Measurements from ENCODE around the gene CERS6.

Gene CERS6

DNA sequence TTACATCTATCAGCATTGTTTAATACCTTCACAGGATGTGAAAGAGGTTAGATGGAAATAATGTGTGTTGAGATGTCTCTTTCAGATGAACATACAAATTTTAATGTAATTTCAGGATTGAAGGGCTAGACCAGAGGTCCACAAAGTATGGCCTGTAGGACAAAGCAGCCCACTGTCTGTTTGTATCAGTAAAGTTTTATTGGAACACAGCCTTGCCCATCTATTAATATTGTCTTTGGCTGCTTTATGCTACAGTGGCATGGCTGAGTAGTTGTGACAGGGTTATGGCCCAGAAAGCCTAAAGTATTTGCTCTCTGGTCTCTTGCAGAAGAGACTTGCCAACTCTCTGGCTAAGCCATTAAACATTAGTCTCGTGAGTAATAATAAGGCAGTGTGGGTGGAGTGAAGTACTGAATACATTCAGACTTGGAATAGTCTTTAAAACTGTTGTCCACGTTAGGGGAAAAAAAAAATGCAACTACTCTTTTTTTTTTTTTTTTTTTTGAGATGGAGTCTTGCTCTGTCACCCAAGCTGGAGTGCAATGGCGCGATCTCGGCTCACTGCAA, 271.9 kb downstream of the CERS6 start:
- TF ChIP-seq, protein P1, sequence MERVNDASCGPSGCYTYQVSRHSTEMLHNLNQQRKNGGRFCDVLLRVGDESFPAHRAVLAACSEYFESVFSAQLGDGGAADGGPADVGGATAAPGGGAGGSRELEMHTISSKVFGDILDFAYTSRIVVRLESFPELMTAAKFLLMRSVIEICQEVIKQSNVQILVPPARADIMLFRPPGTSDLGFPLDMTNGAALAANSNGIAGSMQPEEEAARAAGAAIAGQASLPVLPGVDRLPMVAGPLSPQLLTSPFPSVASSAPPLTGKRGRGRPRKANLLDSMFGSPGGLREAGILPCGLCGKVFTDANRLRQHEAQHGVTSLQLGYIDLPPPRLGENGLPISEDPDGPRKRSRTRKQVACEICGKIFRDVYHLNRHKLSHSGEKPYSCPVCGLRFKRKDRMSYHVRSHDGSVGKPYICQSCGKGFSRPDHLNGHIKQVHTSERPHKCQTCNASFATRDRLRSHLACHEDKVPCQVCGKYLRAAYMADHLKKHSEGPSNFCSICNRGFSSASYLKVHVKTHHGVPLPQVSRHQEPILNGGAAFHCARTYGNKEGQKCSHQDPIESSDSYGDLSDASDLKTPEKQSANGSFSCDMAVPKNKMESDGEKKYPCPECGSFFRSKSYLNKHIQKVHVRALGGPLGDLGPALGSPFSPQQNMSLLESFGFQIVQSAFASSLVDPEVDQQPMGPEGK (CRISPR knock-in tag; IDR thresholded peaks at IDR 0.05; ENCODE audit: borderline replicate concordance) = no peak
- TF ChIP-seq ZC3H10 (CRISPR knock-in tag; IDR thresholded peaks at IDR 0.05) (no peak), TCF4 (CRISPR knock-in tag; IDR thresholded peaks at IDR 0.05; ENCODE audit: borderline replicate concordance) (no peak), BACH2 (CRISPR knock-in tag; IDR thresholded peaks at IDR 0.05; ENCODE audit: borderline replicate concordance) (no peak), RARB (CRISPR knock-in tag; IDR thresholded peaks at IDR 0.05) (no peak), ESRRG (CRISPR knock-in tag; IDR thresholded peaks at IDR 0.05) (no peak), ARNTL (CRISPR knock-in tag; IDR thresholded peaks at IDR 0.05; ENCODE audit: borderline replicate concordance, low read depth) (no peak), PPARA (CRISPR knock-in tag; IDR thresholded peaks at IDR 0.05; ENCODE audit: borderline replicate concordance) (no peak)
- TF ChIP-seq, protein P2, sequence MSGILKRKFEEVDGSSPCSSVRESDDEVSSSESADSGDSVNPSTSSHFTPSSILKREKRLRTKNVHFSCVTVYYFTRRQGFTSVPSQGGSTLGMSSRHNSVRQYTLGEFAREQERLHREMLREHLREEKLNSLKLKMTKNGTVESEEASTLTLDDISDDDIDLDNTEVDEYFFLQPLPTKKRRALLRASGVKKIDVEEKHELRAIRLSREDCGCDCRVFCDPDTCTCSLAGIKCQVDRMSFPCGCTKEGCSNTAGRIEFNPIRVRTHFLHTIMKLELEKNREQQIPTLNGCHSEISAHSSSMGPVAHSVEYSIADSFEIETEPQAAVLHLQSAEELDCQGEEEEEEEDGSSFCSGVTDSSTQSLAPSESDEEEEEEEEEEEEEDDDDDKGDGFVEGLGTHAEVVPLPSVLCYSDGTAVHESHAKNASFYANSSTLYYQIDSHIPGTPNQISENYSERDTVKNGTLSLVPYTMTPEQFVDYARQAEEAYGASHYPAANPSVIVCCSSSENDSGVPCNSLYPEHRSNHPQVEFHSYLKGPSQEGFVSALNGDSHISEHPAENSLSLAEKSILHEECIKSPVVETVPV (CRISPR knock-in tag; IDR thresholded peaks at IDR 0.05) = no peak
- TF ChIP-seq, protein P3, sequence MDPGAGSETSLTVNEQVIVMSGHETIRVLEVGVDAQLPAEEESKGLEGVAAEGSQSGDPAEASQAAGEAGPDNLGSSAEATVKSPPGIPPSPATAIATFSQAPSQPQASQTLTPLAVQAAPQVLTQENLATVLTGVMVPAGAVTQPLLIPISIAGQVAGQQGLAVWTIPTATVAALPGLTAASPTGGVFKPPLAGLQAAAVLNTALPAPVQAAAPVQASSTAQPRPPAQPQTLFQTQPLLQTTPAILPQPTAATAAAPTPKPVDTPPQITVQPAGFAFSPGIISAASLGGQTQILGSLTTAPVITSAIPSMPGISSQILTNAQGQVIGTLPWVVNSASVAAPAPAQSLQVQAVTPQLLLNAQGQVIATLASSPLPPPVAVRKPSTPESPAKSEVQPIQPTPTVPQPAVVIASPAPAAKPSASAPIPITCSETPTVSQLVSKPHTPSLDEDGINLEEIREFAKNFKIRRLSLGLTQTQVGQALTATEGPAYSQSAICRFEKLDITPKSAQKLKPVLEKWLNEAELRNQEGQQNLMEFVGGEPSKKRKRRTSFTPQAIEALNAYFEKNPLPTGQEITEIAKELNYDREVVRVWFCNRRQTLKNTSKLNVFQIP (CRISPR knock-in tag; IDR thresholded peaks at IDR 0.05; ENCODE audit: borderline replicate concordance, low read depth) = no peak
- TF ChIP-seq, protein P4, sequence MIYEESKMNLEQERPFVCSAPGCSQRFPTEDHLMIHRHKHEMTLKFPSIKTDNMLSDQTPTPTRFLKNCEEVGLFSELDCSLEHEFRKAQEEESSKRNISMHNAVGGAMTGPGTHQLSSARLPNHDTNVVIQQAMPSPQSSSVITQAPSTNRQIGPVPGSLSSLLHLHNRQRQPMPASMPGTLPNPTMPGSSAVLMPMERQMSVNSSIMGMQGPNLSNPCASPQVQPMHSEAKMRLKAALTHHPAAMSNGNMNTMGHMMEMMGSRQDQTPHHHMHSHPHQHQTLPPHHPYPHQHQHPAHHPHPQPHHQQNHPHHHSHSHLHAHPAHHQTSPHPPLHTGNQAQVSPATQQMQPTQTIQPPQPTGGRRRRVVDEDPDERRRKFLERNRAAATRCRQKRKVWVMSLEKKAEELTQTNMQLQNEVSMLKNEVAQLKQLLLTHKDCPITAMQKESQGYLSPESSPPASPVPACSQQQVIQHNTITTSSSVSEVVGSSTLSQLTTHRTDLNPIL (CRISPR knock-in tag; IDR thresholded peaks at IDR 0.05; ENCODE audit: low read depth) = no peak
- no peak for ATAC-seq

DNA sequence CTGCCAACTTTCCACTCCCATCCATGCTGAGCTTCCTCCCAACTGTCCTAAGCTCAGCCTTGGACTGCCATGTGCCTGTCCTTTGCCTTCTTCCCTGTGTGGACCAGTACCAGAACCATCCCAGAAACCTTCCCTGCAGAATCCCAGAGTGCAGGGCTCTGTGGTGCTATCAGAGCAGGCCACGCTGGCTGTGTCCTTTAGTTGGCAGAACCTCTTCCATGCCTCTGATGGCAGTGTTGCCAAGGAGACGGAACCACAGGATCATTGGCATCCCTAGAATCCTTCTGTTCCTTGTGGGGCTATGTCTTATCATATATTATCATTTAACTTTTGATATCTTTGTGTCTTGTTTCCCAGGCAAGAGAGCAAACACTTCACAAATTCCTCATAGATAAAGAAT, 273.4 kb downstream of the CERS6 start:
- TF ChIP-seq GLIS3 (CRISPR knock-in tag; IDR thresholded peaks at IDR 0.05) (no peak), ARNTL (CRISPR knock-in tag; IDR thresholded peaks at IDR 0.05; ENCODE audit: borderline replicate concordance, low read depth) (no peak), ZFP30 (CRISPR knock-in tag; IDR thresholded peaks at IDR 0.05) (no peak), PPARA (CRISPR knock-in tag; IDR thresholded peaks at IDR 0.05; ENCODE audit: borderline replicate concordance) (no peak), TCF4 (CRISPR knock-in tag; IDR thresholded peaks at IDR 0.05; ENCODE audit: borderline replicate concordance) (no peak), ZC3H10 (CRISPR knock-in tag; IDR thresholded peaks at IDR 0.05) (no peak), BACH2 (CRISPR knock-in tag; IDR thresholded peaks at IDR 0.05; ENCODE audit: borderline replicate concordance) (no peak)
- TF ChIP-seq, protein P5, sequence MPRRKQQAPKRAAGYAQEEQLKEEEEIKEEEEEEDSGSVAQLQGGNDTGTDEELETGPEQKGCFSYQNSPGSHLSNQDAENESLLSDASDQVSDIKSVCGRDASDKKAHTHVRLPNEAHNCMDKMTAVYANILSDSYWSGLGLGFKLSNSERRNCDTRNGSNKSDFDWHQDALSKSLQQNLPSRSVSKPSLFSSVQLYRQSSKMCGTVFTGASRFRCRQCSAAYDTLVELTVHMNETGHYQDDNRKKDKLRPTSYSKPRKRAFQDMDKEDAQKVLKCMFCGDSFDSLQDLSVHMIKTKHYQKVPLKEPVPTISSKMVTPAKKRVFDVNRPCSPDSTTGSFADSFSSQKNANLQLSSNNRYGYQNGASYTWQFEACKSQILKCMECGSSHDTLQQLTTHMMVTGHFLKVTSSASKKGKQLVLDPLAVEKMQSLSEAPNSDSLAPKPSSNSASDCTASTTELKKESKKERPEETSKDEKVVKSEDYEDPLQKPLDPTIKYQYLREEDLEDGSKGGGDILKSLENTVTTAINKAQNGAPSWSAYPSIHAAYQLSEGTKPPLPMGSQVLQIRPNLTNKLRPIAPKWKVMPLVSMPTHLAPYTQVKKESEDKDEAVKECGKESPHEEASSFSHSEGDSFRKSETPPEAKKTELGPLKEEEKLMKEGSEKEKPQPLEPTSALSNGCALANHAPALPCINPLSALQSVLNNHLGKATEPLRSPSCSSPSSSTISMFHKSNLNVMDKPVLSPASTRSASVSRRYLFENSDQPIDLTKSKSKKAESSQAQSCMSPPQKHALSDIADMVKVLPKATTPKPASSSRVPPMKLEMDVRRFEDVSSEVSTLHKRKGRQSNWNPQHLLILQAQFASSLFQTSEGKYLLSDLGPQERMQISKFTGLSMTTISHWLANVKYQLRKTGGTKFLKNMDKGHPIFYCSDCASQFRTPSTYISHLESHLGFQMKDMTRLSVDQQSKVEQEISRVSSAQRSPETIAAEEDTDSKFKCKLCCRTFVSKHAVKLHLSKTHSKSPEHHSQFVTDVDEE (CRISPR knock-in tag; IDR thresholded peaks at IDR 0.05) = no peak
- TF ChIP-seq, protein P4 (CRISPR knock-in tag; IDR thresholded peaks at IDR 0.05; ENCODE audit: low read depth) = no peak
- ATAC-seq = no peak

DNA sequence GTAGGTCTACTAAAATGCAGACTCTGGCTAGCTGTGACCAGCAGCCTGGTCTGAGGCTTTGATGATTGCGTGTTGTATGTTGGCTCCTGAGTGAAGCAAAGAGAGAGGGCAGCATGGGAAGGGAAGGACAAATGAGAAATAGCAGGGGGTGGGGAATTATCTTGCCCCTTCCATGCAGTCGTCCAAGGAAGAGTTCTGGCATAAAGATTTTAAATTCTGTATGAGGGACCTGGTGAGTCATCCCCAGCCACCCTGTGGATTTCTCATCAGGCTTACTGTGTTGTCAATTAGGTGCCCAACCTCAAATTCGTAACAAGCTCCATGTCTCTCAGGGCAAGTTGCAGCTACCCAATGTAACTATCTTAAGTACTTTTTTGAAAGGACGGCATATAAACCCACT, 274.3 kb downstream of the CERS6 start:
- TF ChIP-seq, protein P5 (CRISPR knock-in tag; IDR thresholded peaks at IDR 0.05) = no peak
- TF ChIP-seq ZC3H10 (CRISPR knock-in tag; IDR thresholded peaks at IDR 0.05) (no peak), TOX (CRISPR knock-in tag; IDR thresholded peaks at IDR 0.05; ENCODE audit: borderline replicate concordance) (no peak), GLIS3 (CRISPR knock-in tag; IDR thresholded peaks at IDR 0.05) (no peak), OSR1 (CRISPR knock-in tag; IDR thresholded peaks at IDR 0.05) (no peak), TCF4 (CRISPR knock-in tag; IDR thresholded peaks at IDR 0.05; ENCODE audit: borderline replicate concordance) (no peak)
- TF ChIP-seq, protein P2 (CRISPR knock-in tag; IDR thresholded peaks at IDR 0.05) = no peak
- ATAC-seq = peak; percentile 45
